GM13976 (cell line): ENCODE results near the gene TNF.
"Not testable (repeated sequence)": the region's sequence is repeated elsewhere in the genome, so short reads cannot be mapped to it uniquely, and the experiment has no call there.

Experiments
- DNase-seq: peaks from one replicate; pipeline ENCODE4 v3.0.0; 2012; ENCODE audit warnings: low spot score
- in situ Hi-C: fragments of 300-500 bp; cut with MboI; formaldehyde crosslinking; loops from one replicate; pipeline ENCODE4 v1.12.0; 2022; ENCODE audit warnings: low sequenced_read_pairs, mixed read lengths, inconsistent platforms; ENCODE audit not compliant: unreplicated experiment
- TF ChIP-seq, protein P1 (sequence below): IDR thresholded peaks from 2 replicates; pipeline ENCODE4 v1.5.1; 2012; ENCODE audit warnings: borderline replicate concordance, mild to moderate bottlenecking; ENCODE audit not compliant: insufficient read depth; ENCODE audit errors: extremely low read depth, missing control alignments, control extremely low read depth

TNF gene

DNA sequence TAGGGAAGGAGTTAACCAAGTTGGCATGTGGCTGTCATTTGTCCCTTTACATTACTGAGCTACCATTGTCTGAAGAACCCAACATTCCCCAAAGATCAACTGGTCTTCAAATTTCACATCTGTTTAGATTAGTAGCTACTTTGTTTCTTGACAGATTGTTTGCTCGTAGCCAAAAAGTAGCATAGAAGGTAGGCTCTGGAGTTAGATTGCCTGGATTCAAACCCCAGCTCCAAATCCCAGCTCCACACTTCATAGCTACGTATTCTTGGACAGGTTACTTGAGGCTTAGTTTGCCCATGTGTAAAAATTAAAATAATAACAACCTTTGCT is 26.9 kb upstream of the TNF start:
- DNase-seq: no peak
- TF ChIP-seq, protein P1, sequence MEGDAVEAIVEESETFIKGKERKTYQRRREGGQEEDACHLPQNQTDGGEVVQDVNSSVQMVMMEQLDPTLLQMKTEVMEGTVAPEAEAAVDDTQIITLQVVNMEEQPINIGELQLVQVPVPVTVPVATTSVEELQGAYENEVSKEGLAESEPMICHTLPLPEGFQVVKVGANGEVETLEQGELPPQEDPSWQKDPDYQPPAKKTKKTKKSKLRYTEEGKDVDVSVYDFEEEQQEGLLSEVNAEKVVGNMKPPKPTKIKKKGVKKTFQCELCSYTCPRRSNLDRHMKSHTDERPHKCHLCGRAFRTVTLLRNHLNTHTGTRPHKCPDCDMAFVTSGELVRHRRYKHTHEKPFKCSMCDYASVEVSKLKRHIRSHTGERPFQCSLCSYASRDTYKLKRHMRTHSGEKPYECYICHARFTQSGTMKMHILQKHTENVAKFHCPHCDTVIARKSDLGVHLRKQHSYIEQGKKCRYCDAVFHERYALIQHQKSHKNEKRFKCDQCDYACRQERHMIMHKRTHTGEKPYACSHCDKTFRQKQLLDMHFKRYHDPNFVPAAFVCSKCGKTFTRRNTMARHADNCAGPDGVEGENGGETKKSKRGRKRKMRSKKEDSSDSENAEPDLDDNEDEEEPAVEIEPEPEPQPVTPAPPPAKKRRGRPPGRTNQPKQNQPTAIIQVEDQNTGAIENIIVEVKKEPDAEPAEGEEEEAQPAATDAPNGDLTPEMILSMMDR: no peak
- in situ Hi-C loops: loop anchor here (5.0 kb wide), 1 partner anchor 49 kb away; no protein-coding TSS in a partner anchor

DNA sequence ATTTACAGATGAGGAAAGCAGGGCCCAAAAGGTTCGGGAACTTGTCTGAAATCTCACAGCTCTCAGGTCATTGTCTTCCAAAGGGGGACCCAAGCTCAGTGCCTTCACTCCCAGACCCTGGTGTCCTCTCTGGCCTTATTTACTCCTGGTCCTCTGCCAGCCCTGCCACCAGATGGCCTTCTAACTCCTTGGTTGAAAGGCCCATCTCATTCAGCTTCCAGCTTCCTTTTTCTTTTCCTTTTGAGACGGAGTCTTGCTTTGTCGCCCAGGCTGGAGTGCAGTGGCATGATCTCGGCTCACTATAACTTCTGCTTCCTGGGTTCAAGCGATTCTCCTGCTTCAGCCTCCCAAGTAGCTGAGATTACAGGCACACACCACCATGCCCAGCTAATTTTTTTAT is 24.0 kb upstream of the TNF start:
- TF ChIP-seq, protein P1: peak; percentile 84
- in situ Hi-C loops: not testable (repeated sequence)
- DNase-seq: peak; percentile 69

DNA sequence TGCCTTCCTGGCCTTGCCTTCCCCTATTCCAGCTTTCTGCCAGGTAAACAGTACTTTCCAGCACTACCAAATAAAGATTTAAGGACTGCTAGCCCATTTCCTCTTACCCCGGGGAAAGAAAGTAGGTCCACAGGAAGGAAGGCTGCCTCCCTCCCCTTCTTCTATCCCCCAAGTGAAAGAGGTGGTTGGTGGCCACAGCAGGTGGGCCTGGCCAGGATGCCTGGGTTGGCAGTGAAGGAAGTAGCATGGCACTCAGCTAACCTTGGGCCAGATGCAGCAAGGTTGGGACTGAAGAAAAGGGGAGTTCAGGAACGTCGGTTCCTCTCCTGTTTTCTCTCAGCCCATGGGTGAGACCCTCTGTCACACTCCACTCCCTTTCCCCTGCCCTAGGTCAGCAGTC is 19.1 kb upstream of the TNF start:
- TF ChIP-seq, protein P1: no peak
- in situ Hi-C loops: no loop called here
- DNase-seq: no peak

DNA sequence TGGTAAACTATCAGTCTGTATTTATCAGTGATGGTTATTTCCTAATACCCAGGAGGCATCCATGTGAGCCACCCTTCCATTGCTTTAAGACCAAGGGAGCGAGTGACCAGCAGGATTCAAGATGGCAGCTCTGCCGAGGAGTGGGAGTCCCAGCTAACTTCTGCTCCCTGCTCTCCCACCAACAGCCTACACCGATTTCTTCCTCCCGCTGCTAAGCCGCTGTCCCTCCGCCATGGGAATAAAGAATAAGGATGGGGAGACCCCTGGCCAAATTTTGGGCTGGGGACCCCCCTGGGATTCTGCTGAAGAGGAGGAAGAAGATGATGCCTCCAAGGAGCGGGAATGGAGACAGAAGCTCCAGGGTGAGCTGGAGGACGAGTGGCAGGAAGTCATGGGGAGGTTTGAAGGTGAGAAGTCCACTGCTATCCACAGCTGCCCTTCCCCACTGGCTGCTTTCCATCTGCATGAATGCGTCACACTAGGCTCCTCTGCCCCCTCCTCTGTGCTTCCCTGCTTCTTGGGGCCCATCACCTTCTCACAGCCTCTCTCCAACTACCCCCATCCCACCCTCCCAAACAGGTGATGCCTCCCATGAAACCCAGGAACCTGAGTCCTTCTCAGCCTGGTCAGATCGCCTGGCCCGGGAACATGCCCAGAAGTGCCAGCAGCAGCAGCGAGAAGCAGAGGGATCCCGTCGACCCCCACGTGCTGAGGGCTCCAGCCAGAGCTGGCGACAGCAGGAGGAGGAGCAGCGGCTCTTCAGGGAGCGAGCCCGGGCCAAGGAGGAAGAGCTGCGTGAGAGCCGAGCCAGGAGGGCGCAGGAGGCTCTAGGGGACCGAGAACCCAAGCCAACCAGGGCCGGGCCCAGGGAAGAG is 17.7 kb upstream of the TNF start:
- TF ChIP-seq, protein P1: no peak
- no peak for DNase-seq
- in situ Hi-C loops: no loop called here

DNA sequence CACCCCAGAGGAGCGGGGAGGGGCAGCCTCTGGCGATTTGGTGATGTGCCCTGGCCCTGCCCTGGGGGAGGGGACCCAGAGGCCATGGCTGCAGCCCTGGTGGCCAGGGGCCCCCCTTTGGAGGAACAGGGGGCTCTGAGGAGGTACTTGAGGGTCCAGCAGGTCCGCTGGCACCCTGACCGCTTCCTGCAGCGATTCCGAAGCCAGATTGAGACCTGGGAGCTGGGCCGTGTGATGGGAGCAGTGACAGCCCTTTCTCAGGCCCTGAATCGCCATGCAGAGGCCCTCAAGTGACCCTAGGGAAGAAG is 17.1 kb upstream of the TNF start:
- no peak for DNase-seq
- TF ChIP-seq, protein P1: no peak
- in situ Hi-C loops: no loop called here

DNA sequence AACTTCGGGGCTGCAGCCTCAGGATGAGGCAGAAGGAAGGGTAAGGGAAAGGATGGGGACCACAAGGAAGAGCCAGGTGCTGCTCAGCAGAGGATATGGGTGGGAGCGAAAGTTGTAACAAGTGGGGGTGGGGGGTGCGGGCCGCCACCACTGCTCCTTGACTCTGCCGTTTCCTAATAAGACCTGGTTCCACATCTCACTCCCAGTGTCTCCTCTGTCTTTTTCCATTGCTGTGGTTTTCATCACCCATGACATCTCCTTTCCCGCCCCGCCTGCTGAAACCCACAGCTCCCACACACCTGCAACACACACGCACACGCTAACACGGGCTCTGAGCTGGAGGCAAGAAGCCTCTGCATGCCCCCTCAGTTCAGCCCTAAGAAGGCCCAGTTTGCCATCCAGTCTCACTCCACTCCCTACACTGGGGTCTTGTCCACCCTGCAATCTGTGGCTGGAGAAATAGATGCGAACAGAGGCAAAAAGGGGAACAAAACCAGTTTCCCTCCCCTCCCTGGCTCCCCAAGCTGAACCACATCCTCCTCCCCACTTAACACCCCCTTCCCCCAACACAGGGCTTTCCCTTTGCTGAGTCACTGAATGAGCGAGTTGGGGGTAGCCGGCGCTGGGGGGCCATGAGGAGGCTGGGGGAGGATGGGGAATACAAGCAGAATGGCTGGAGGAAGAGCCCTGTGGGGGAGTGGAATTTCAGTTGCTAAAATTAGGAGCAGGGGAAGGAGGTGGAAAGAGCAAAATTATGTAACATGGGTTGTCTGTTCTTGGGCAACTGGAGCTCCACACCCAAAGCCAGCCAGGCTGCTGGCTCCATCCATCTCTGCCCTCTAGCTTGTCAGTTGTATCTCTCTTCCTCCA is 16.5 kb upstream of the TNF start:
- TF ChIP-seq, protein P1: no peak
- peak; percentile 82 for DNase-seq
- in situ Hi-C loops: no loop called here
